Measurements from ENCODE around the gene ATP6V0A1.

The ATP6V0A1 gene

GRCh38 chr17:42429726-42430447 lies 28.8 kb upstream of the ATP6V0A1 start:
- no peaks in the 10 kb centered on the region for H3K9me3 ChIP-seq (ENCODE audit: insufficient read depth, low read depth, low read length)
- no peak overlapping the region for H3K4me2 ChIP-seq (ENCODE audit: low read depth, low read length, poor library complexity, severe bottlenecking)
- no peaks in the 10 kb centered on the region for H3K27me3 ChIP-seq (ENCODE audit: insufficient read depth, low read length, poor library complexity, severe bottlenecking)
- no peaks in the 10 kb centered on the region for H3F3A ChIP-seq (ENCODE audit: low read depth)
- H3K36me3 ChIP-seq (ENCODE audit: insufficient read depth, low read length) = no peaks in the 10 kb centered on the region
- H3K79me2 ChIP-seq (ENCODE audit: insufficient read depth, low read length) = no peaks in the 10 kb centered on the region
- H3K4me3 ChIP-seq (ENCODE audit: low read length, poor library complexity, severe bottlenecking) = no peak overlapping the region
- no peak for TF ChIP-seq CTCF (conservative IDR thresholded peaks at IDR 0.05; ENCODE audit: low read length)
- no peak for TF ChIP-seq EZH2phosphoT487 (IDR thresholded peaks at IDR 0.05; ENCODE audit: borderline replicate concordance)
- H3K9ac ChIP-seq (ENCODE audit: low read depth, low read length, poor library complexity, severe bottlenecking) = no peak overlapping the region
- no peak overlapping the region for H2AFZ ChIP-seq (ENCODE audit: low read length)
- H3K4me1 ChIP-seq (ENCODE audit: insufficient read depth, low read length, poor library complexity, severe bottlenecking) = no peaks in the 10 kb centered on the region
- no peaks in the 10 kb centered on the region for H3K9me2 ChIP-seq (replicated peaks; ENCODE audit: low read depth, low read length)
- no peaks in the 10 kb centered on the region for H4K20me1 ChIP-seq (ENCODE audit: insufficient read depth, low read length, poor library complexity, severe bottlenecking)

- Histone ChIP-seq H3K79me2 (ENCODE audit: insufficient read depth, low read length) (no peaks in the 10 kb centered on the region), H2AFZ (ENCODE audit: low read length) (no peak overlapping the region), H3K4me3 (ENCODE audit: low read length, poor library complexity, severe bottlenecking) (no peak overlapping the region), H4K20me1 (ENCODE audit: insufficient read depth, low read length, poor library complexity, severe bottlenecking) (no peaks in the 10 kb centered on the region), H3K27me3 (ENCODE audit: insufficient read depth, low read length, poor library complexity, severe bottlenecking) (no peaks in the 10 kb centered on the region), H3K9me3 (ENCODE audit: insufficient read depth, low read depth, low read length) (no peaks in the 10 kb centered on the region), H3K9me2 (replicated peaks; ENCODE audit: low read depth, low read length) (no peaks in the 10 kb centered on the region), H3K36me3 (ENCODE audit: insufficient read depth, low read length) (no peaks in the 10 kb centered on the region), H3K9ac (ENCODE audit: low read depth, low read length, poor library complexity, severe bottlenecking) (no peak overlapping the region), H3F3A (ENCODE audit: low read depth) (no peaks in the 10 kb centered on the region), H3K4me2 (ENCODE audit: low read depth, low read length, poor library complexity, severe bottlenecking) (no peak overlapping the region), H3K4me1 (ENCODE audit: insufficient read depth, low read length, poor library complexity, severe bottlenecking) (no peaks in the 10 kb centered on the region)
- TF ChIP-seq CTCF (conservative IDR thresholded peaks at IDR 0.05; ENCODE audit: low read length) = no peak
- TF ChIP-seq EZH2phosphoT487 (IDR thresholded peaks at IDR 0.05; ENCODE audit: borderline replicate concordance) = no peak
Measured at GRCh38 chr17:42431758-42432161, 26.9 kb upstream of the ATP6V0A1 start.

- H3K9me3 ChIP-seq (ENCODE audit: insufficient read depth, low read depth, low read length) = no peaks in the 10 kb centered on the region
- H3K79me2 ChIP-seq (ENCODE audit: insufficient read depth, low read length) = no peaks in the 10 kb centered on the region
- H3K4me3 ChIP-seq (ENCODE audit: low read length, poor library complexity, severe bottlenecking) = no peak overlapping the region
- no peaks in the 10 kb centered on the region for H3K27me3 ChIP-seq (ENCODE audit: insufficient read depth, low read length, poor library complexity, severe bottlenecking)
- no peaks in the 10 kb centered on the region for H3F3A ChIP-seq (ENCODE audit: low read depth)
- no peak overlapping the region for H3K4me2 ChIP-seq (ENCODE audit: low read depth, low read length, poor library complexity, severe bottlenecking)
- no peak overlapping the region for H2AFZ ChIP-seq (ENCODE audit: low read length)
- no peaks in the 10 kb centered on the region for H3K4me1 ChIP-seq (ENCODE audit: insufficient read depth, low read length, poor library complexity, severe bottlenecking)
- no peaks in the 10 kb centered on the region for H4K20me1 ChIP-seq (ENCODE audit: insufficient read depth, low read length, poor library complexity, severe bottlenecking)
- H3K36me3 ChIP-seq (ENCODE audit: insufficient read depth, low read length) = no peaks in the 10 kb centered on the region
- no peaks in the 10 kb centered on the region for H3K9me2 ChIP-seq (replicated peaks; ENCODE audit: low read depth, low read length)
- no peak overlapping the region for H3K9ac ChIP-seq (ENCODE audit: low read depth, low read length, poor library complexity, severe bottlenecking)
- TF ChIP-seq CTCF (conservative IDR thresholded peaks at IDR 0.05; ENCODE audit: low read length) (no peak), EZH2phosphoT487 (IDR thresholded peaks at IDR 0.05; ENCODE audit: borderline replicate concordance) (no peak)
Measured at GRCh38 chr17:42436391-42436790, 22.3 kb upstream of the ATP6V0A1 start.
